Activated CD4-positive, alpha-beta memory T cell treated with anti-CD3 and anti-CD28 coated beads for 36 hours (primary cell): ENCODE results near the gene HSPH1. TPM values are rescaled to one million over a fixed set of nuclear protein-coding genes. Genes with fewer than 3 reads are reported as not detected.
A peak's percentile ranks its signal among the peaks of the same experiment; 100 is the strongest.

Source experiments
- CTCF ChIA-PET: fragments of 350-600 bp; sonication (Branson Sonifier 250); formaldehyde crosslinking; loops from one replicate; lab custom pipeline; 2021; ENCODE audit warnings: antibody characterized with exemption, inconsistent platforms; lab: Charles Lee
- POLR2A ChIA-PET: fragments of 350-600 bp; sonication (Branson Sonifier 250); formaldehyde crosslinking; loops from one replicate; lab custom pipeline; 2021; ENCODE audit warnings: antibody characterized with exemption; lab: Charles Lee
- DNase-seq: peaks from one replicate; pipeline ENCODE4 v3.0.0-alpha.2; 2020
- H3K27ac Mint-ChIP-seq: one replicate; pipeline ENCODE4 v1.8.0; 2021; ENCODE audit warnings: mixed read lengths
- H3K27me3 Mint-ChIP-seq: one replicate; pipeline ENCODE4 v1.8.0; 2021; ENCODE audit warnings: mixed read lengths
- H3K36me3 Mint-ChIP-seq: one replicate; pipeline ENCODE4 v1.8.0; 2021; ENCODE audit warnings: mixed read lengths
- H3K4me1 Mint-ChIP-seq: one replicate; pipeline ENCODE4 v1.8.0; 2021; ENCODE audit warnings: low read depth, mixed read lengths
- H3K4me3 Mint-ChIP-seq: one replicate; pipeline ENCODE4 v1.8.0; 2021; ENCODE audit warnings: mild to moderate bottlenecking, mixed read lengths
- H3K9me3 Mint-ChIP-seq: one replicate; pipeline ENCODE4 v1.8.0; 2021; ENCODE audit warnings: mixed read lengths
- intact Hi-C: fragments of 100-400 bp; cut with micrococcal nuclease; formaldehyde crosslinking; loops from one replicate; pipeline ENCODE4 v1.15.1; 2023
- total RNA-seq, 2 experiments: library from RNA; stranded (reverse); gene quantifications; one replicate each; pipeline ENCODE4 v1.2.3, GENCODE V29; 2021

HSPH1 gene
- total RNA-seq, 2 experiments from 2014 or later = 214 to 221 TPM

DNA sequence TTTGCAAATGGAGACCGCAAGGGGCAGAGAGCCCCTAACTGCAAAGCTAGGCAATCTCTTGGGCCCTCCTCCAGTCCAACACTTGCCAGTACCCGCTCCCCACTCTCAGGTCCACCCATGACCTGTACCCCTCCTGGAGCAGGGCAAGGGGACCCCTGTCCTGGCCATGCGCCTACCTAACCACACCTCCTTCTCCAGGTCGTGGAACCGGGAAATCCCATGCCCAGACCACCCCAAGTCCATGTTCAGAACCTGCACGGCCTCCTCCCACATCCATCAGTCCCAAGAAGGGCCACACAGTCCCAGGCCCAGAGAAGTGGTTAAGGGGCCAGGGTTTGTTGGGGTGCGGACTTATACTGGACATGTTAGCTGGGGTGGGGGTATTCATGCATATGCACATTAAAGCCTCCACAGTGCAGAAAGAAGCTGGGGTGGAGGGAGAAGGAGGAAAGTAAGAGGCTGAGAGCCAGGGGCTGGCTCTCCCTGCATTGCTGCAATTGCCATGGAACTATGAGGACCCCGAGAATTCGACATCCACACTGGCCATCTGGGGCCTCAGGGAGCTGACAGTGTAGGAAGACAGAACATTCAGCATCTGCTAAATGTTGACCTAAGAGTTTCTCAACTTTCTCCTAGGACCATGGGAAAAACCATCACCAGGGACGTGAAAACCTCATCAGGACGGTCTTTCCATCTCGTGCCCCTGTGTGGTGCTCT is 39.0 kb downstream of the HSPH1 start:
- intact Hi-C loops = no loop called here
- POLR2A ChIA-PET = no interaction called here
- H3K27me3 Mint-ChIP-seq = peaks cover 46% of the 10 kb centered on the region

DNA sequence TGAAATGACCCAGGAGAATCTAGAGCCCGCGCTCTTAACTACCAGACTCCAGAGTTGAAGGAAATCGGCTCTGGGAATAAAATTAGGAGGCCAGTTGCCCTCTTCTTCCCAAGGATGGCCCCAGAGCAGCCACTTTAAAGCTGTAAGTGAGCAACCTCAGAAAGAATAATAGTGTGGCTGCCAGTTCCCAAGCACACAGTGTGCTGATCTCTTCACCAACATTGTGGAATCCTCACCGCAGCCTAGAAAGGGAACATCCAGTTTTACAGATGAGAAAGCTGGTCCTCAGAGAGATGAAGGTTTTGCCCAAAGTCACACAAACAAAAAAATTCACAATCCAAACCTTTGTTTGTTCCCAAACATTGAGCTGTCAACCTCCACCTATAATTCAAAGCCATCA is 39.6 kb downstream of the HSPH1 start:
- no peaks in the 10 kb centered on the region for H3K36me3 Mint-ChIP-seq
- POLR2A ChIA-PET = no interaction called here
- intact Hi-C loops = no loop called here
- H3K4me1 Mint-ChIP-seq = peaks cover 3% of the 10 kb centered on the region
- CTCF ChIA-PET = no interaction called here
- H3K27ac Mint-ChIP-seq = no peak overlapping the region
- H3K4me3 Mint-ChIP-seq = no peak overlapping the region
- peaks cover 45% of the 10 kb centered on the region for H3K27me3 Mint-ChIP-seq
- DNase-seq = no peak
- H3K9me3 Mint-ChIP-seq = no peaks in the 10 kb centered on the region

More for the DNA sequence above, 39.0 kb downstream of the HSPH1 start:
- H3K36me3 Mint-ChIP-seq = no peaks in the 10 kb centered on the region
- no peak overlapping the region for H3K4me3 Mint-ChIP-seq
- H3K27ac Mint-ChIP-seq = no peak overlapping the region
- CTCF ChIA-PET = no interaction called here
- peaks cover 3% of the 10 kb centered on the region for H3K4me1 Mint-ChIP-seq
- DNase-seq = no peak
- no peaks in the 10 kb centered on the region for H3K9me3 Mint-ChIP-seq

DNA sequence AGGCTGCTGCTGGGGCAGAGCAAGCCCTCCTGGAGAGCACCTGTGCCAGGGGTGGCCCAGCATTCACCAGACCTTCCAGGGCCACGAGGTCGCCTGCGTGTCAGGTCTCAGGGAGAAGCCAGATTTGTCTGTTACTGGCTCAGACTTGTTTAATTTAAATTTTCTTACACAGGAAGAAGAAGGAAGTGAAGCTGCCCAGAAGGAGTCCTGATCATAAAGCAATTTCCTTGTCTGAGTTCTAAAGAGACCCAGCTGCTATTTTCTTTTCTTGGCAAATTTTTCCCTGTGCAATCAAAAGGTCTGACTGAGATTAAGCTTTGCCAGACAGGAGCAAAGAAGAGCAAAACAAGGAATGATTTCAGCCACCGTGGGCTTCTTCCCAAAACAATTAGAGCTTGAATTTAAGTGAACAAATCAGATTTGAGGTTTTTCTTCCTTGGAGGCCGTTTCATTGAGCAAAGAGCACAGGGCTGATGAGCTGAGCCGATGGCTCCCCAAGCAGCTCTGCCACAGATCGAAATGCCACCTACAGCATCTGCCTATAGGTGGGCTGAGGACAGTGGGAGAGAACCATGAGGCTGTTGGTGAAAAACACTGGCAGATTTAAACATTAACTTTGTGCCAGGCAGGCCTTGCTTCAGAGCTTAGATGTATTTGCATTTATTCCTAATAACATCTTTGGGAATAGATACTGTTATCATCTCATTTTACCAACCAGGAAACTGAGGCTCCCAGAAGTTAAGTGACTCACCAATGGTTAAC is 40.1 kb downstream of the HSPH1 start:
- Mint-ChIP-seq H3K27ac (no peak overlapping the region), H3K4me3 (no peak overlapping the region), H3K36me3 (no peaks in the 10 kb centered on the region), H3K4me1 (peaks cover 3% of the 10 kb centered on the region), H3K27me3 (peaks cover 47% of the 10 kb centered on the region), H3K9me3 (no peaks in the 10 kb centered on the region)
- DNase-seq = no peak
- ChIA-PET POLR2A (no interaction called here), CTCF (no interaction called here)
- intact Hi-C loops = no loop called here

- Mint-ChIP-seq H3K4me3 (no peak overlapping the region), H3K27ac (no peak overlapping the region), H3K9me3 (no peaks in the 10 kb centered on the region), H3K36me3 (no peaks in the 10 kb centered on the region), H3K4me1 (peaks cover 3% of the 10 kb centered on the region), H3K27me3 (peaks cover 45% of the 10 kb centered on the region)
- ChIA-PET CTCF (no interaction called here), POLR2A (no interaction called here)
- intact Hi-C loops = no loop called here
- peak; percentile 19 for DNase-seq
Measured at GRCh38 chr13:31119966-31120700, 41.6 kb downstream of the HSPH1 start.

- ChIA-PET POLR2A (no interaction called here), CTCF (no interaction called here)
- no peak overlapping the region for H3K27ac Mint-ChIP-seq
- no peaks in the 10 kb centered on the region for H3K36me3 Mint-ChIP-seq
- DNase-seq = no peak
- intact Hi-C loops = no loop called here
- H3K4me3 Mint-ChIP-seq = no peak overlapping the region
- peaks cover 3% of the 10 kb centered on the region for H3K4me1 Mint-ChIP-seq
- H3K9me3 Mint-ChIP-seq = no peaks in the 10 kb centered on the region
- peaks cover 42% of the 10 kb centered on the region for H3K27me3 Mint-ChIP-seq
Measured at GRCh38 chr13:31119526-31119925, 42.2 kb downstream of the HSPH1 start.

- no peaks in the 10 kb centered on the region for H3K36me3 Mint-ChIP-seq
- H3K4me3 Mint-ChIP-seq = no peak overlapping the region
- no peak for DNase-seq
- POLR2A ChIA-PET = no interaction called here
- intact Hi-C loops = no loop called here
- CTCF ChIA-PET = interaction anchor here (1.5 kb wide), 1 partner anchor 71 kb away, joined by 3 read pairs; no protein-coding TSS in a partner anchor
- peaks cover 35% of the 10 kb centered on the region for H3K27me3 Mint-ChIP-seq
- H3K4me1 Mint-ChIP-seq = peaks cover 3% of the 10 kb centered on the region
- H3K9me3 Mint-ChIP-seq = no peaks in the 10 kb centered on the region
- no peak overlapping the region for H3K27ac Mint-ChIP-seq
Measured at GRCh38 chr13:31116224-31116623, 45.5 kb downstream of the HSPH1 start.

DNA sequence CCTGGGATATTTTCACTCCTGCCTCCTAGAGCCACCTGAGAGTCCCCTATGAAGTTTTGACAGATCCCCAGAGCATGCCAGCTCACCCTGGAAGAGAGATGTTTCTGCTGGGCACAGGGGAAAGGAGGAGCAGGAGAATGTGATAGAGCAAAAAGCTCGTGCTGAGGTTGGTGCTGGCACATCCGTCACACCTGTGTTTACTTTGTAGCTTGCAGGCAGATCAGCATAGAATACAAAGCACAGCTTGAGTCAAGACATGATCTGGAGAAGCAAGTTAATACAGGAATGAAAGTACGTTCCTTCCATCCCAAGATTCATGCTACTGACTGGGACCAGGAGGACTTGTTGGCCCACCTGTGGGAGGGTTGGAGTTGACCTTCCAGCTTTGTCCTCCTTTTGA is 46.1 kb downstream of the HSPH1 start:
- Mint-ChIP-seq H3K27ac (no peak overlapping the region), H3K4me3 (no peak overlapping the region), H3K27me3 (peaks cover 32% of the 10 kb centered on the region), H3K9me3 (no peaks in the 10 kb centered on the region), H3K36me3 (no peaks in the 10 kb centered on the region), H3K4me1 (peaks cover 3% of the 10 kb centered on the region)
- intact Hi-C loops = no loop called here
- ChIA-PET POLR2A (no interaction called here), CTCF (no interaction called here)
- no peak for DNase-seq

- H3K27ac Mint-ChIP-seq = no peak overlapping the region
- no peaks in the 10 kb centered on the region for H3K36me3 Mint-ChIP-seq
- no peak for DNase-seq
- no peaks in the 10 kb centered on the region for H3K9me3 Mint-ChIP-seq
- H3K4me1 Mint-ChIP-seq = no peaks in the 10 kb centered on the region
- H3K27me3 Mint-ChIP-seq = peaks cover 25% of the 10 kb centered on the region
- ChIA-PET POLR2A (no interaction called here), CTCF (no interaction called here)
- intact Hi-C loops = no loop called here
- H3K4me3 Mint-ChIP-seq = no peak overlapping the region
Measured at GRCh38 chr13:31114641-31115040, 47.1 kb downstream of the HSPH1 start.

- Mint-ChIP-seq H3K27ac (no peak overlapping the region), H3K4me3 (no peak overlapping the region), H3K36me3 (no peaks in the 10 kb centered on the region), H3K27me3 (peaks cover 6% of the 10 kb centered on the region), H3K9me3 (no peaks in the 10 kb centered on the region), H3K4me1 (no peaks in the 10 kb centered on the region)
- intact Hi-C loops = no loop called here
- no peak for DNase-seq
- ChIA-PET POLR2A (no interaction called here), CTCF (interaction anchor here (1.4 kb wide), 1 partner anchor 66 kb away, joined by 4 read pairs; no protein-coding TSS in a partner anchor)
Measured at GRCh38 chr13:31111136-31111535, 50.6 kb downstream of the HSPH1 start.

DNA sequence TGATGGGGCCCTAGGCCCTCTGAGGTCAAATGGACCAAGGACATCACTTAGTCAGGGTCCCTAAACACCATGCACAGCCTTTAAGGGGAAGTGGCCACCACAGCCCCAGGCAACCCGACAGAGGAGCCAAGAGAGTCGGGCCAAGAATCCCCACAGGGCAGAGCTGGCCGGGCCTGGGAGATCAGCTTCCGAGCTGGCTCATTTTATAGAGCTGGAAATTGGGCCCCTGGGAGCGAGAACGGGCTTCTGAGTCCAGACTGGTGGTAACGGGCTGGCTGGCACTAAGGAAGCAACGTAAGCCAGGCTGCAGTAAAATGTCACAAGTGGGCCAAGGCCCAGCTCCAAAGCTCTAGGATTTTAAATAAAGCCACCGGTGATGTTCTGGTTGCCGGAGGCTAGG is 51.1 kb downstream of the HSPH1 start:
- DNase-seq = no peak
- Mint-ChIP-seq H3K4me3 (no peak overlapping the region), H3K4me1 (no peaks in the 10 kb centered on the region), H3K27me3 (peaks cover 6% of the 10 kb centered on the region), H3K27ac (no peak overlapping the region), H3K36me3 (no peaks in the 10 kb centered on the region), H3K9me3 (no peaks in the 10 kb centered on the region)
- POLR2A ChIA-PET = no interaction called here
- intact Hi-C loops = no loop called here
- CTCF ChIA-PET = interaction anchor here (1.4 kb wide), 1 partner anchor 66 kb away, joined by 4 read pairs; no protein-coding TSS in a partner anchor

GRCh38 chr13:31110169-31110568 is 51.5 kb downstream of the HSPH1 start:
- Mint-ChIP-seq H3K4me1 (no peaks in the 10 kb centered on the region), H3K27ac (no peak overlapping the region), H3K36me3 (no peaks in the 10 kb centered on the region), H3K27me3 (peaks cover 6% of the 10 kb centered on the region), H3K4me3 (no peak overlapping the region), H3K9me3 (no peaks in the 10 kb centered on the region)
- CTCF ChIA-PET = interaction anchor here (1.4 kb wide), 1 partner anchor 65 kb away, joined by 4 read pairs; no protein-coding TSS in a partner anchor
- DNase-seq = no peak
- intact Hi-C loops = no loop called here
- POLR2A ChIA-PET = no interaction called here

DNA sequence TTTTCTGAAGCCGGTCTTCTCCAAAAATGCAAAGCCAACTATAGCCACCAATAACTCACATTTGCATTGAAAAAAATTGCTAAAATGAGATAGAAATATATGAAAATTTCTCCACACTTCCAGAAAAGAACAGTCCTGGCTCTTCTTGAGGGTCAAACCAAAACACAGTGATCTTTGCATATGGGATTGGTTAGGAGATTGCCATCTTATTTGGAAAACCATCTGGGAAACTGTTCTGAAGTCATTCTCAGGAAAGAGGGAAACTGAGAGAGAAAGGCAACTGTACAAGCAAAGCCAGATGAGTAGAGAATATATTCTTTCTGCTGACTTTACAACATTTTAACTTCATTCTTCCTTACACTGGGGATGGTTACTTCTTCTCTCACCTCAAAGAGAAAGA is 54.6 kb downstream of the HSPH1 start:
- Mint-ChIP-seq H3K4me3 (no peak overlapping the region), H3K36me3 (no peaks in the 10 kb centered on the region), H3K27ac (no peak overlapping the region), H3K27me3 (peaks cover 2% of the 10 kb centered on the region), H3K9me3 (no peaks in the 10 kb centered on the region), H3K4me1 (no peaks in the 10 kb centered on the region)
- intact Hi-C loops = no loop called here
- ChIA-PET POLR2A (interaction anchor here (0.6 kb wide), 1 partner anchor 23 kb away, joined by 3 read pairs; no protein-coding TSS in a partner anchor), CTCF (interaction anchor here (0.7 kb wide), 1 partner anchor 732 kb away, joined by 3 read pairs; no protein-coding TSS in a partner anchor)
- DNase-seq = no peak
